GM19324 (cell line): Measurements from ENCODE around the gene IL20.

Source experiments
- ATAC-seq: cut with Tn5 transposase; IDR thresholded peaks from one replicate; pipeline ENCODE4 v1.9.1; 2021; ENCODE audit warnings: mild to moderate bottlenecking, moderate library complexity; ENCODE audit not compliant: unreplicated experiment, low FRiP score

The IL20 gene

GRCh38 chr1:206872139-206872538 lies 6.7 kb downstream of the IL20 start:
- ATAC-seq = no peak

GRCh38 chr1:206873603-206874188 lies 8.3 kb downstream of the IL20 start:
- no peak for ATAC-seq

- no peak for ATAC-seq
These were observed 10.4 kb downstream of the IL20 start for GRCh38 chr1:206875752-206876377.

- ATAC-seq = no peak
These were observed 13.0 kb downstream of the IL20 start for GRCh38 chr1:206878456-206878855.

GRCh38 chr1:206880314-206880713 lies 14.9 kb downstream of the IL20 start:
- ATAC-seq = no peak

GRCh38 chr1:206882555-206882954 lies 17.1 kb downstream of the IL20 start:
- ATAC-seq = no peak

- no peak for ATAC-seq
These were observed 17.7 kb downstream of the IL20 start for GRCh38 chr1:206883160-206883559.

- ATAC-seq = no peak
These were observed 18.5 kb downstream of the IL20 start for GRCh38 chr1:206883876-206884275.

- ATAC-seq = no peak
These were observed 20.1 kb downstream of the IL20 start for GRCh38 chr1:206885341-206886060.

- ATAC-seq = no peak
These were observed 21.4 kb downstream of the IL20 start for GRCh38 chr1:206886831-206887230.

GRCh38 chr1:206887701-206888100 lies 22.3 kb downstream of the IL20 start:
- ATAC-seq = no peak

GRCh38 chr1:206890125-206891060 lies 25.0 kb downstream of the IL20 start:
- ATAC-seq = no peak

GRCh38 chr1:206891412-206891811 lies 26.0 kb downstream of the IL20 start:
- ATAC-seq = no peak

- ATAC-seq = no peak
These were observed 27.0 kb downstream of the IL20 start for GRCh38 chr1:206892351-206892984.

GRCh38 chr1:206893380-206893779 lies 28.0 kb downstream of the IL20 start:
- ATAC-seq = no peak

GRCh38 chr1:206895325-206895724 lies 29.9 kb downstream of the IL20 start:
- no peak for ATAC-seq

GRCh38 chr1:206895837-206896242 lies 30.4 kb downstream of the IL20 start:
- no peak for ATAC-seq

GRCh38 chr1:206896261-206896660 lies 30.8 kb downstream of the IL20 start:
- ATAC-seq = no peak

GRCh38 chr1:206897175-206897574 lies 31.8 kb downstream of the IL20 start, which contains the start of gene IL24:
TSS of gene IL24 (plus strand) at chr1:206897443. CDS start at chr1:206897833, 390 bp downstream.
- no peak for ATAC-seq
